K562 (cell line): ENCODE data around the gene PRKCQ. TPM values are rescaled to one million over a fixed set of nuclear protein-coding genes. Genes with fewer than 3 reads are reported as not detected.
A peak's percentile ranks its signal among the peaks of the same experiment; 100 is the strongest.

ENCODE experiments used
- ATAC-seq: fragments of 200-7000 bp; cut with Tn5 transposase; 3 replicates; pipeline ENCODE4 v1.9.1; 2020; ENCODE audit warnings: moderate library complexity
- BruUV-seq: library from RNA; stranded (reverse); fragments of 400-500 nt; replicated peaks from 2 replicates; lab custom pipeline; 2021; lab: Mats Ljungman, UMichigan
- CTCF ChIA-PET: fragments of 300-600 bp; formaldehyde crosslinking; extraction: SDS; loops from one replicate; lab custom pipeline; 2021; ENCODE audit warnings: low intra/inter-chr PET ratio; lab: Yijun Ruan, JAX
- POLR2A ChIA-PET: fragments of 300-600, 350-650 bp; sonication (Branson Sonifier 250); formaldehyde crosslinking; extraction: SDS; loops from one replicate; lab custom pipeline; 2021; ENCODE audit warnings: antibody characterized with exemption, inconsistent platforms; lab: Yijun Ruan, JAX
- DNase-seq, 4 experiments: peaks; one replicate each; pipeline versions ENCODE4 v3.0.0 to v3.0.0-alpha.2; 2011 to 2018; ENCODE audit warnings: low spot score in 3 of 4, mixed read lengths in 3 of 4; ENCODE audit errors: extremely low read depth in 1 of 4
- FAIRE-seq: peaks from 2 replicates; lab custom pipeline; 2011; peaks lifted over from hg19 to GRCh38; lab: Jason Lieb, UNC
- H2AFZ ChIP-seq: 2 replicates; pipeline ENCODE4 v1.6.0; 2011; ENCODE audit warnings: low read depth, low read length, control low read depth, inconsistent platforms
- H3K27ac ChIP-seq: fragments of 200-600 bp; 3 replicates; pipeline ENCODE4 v1.8.0; 2011; ENCODE audit warnings: low read depth, mild to moderate bottlenecking, control low read depth, inconsistent platforms, low read length, moderate library complexity, mixed read lengths; ENCODE audit errors: extremely low read depth
- H3K27me3 ChIP-seq, 2 experiments: fragments of 300-600 bp in 1 of 2; 2 replicates in 1 of 2; 3 replicates in 1 of 2; pipeline versions ENCODE4 v1.6.0 to v1.8.0; 2011; ENCODE audit warnings: inconsistent platforms in 2 of 2, low read length in 2 of 2, mild to moderate bottlenecking in 1 of 2, mixed read lengths in 1 of 2, moderate library complexity in 1 of 2; ENCODE audit not compliant: control insufficient read depth in 2 of 2, insufficient read depth in 2 of 2
- H3K36me3 ChIP-seq: fragments of 300-600 bp; 3 replicates; pipeline ENCODE4 v1.8.0; 2011; ENCODE audit warnings: mild to moderate bottlenecking, low read length, inconsistent platforms; ENCODE audit not compliant: control insufficient read depth, insufficient read depth
- H3K4me1 ChIP-seq, 2 experiments: fragments of 200-600 bp in 1 of 2; replicated peaks in 1 of 2; 2 replicates in 1 of 2; 3 replicates in 1 of 2; pipeline versions ENCODE4 v1.5.1 to v1.8.0; 2011; ENCODE audit warnings: inconsistent platforms in 2 of 2, low read length in 2 of 2, mild to moderate bottlenecking in 1 of 2, mixed read lengths in 1 of 2, moderate library complexity in 1 of 2; ENCODE audit not compliant: control insufficient read depth in 2 of 2, insufficient read depth in 2 of 2
- H3K4me2 ChIP-seq: 2 replicates; pipeline ENCODE4 v1.6.1; 2011; ENCODE audit warnings: low read length, control low read depth, inconsistent platforms, mixed read lengths; ENCODE audit not compliant: insufficient read depth
- H3K4me3 ChIP-seq: fragments of 200-600 bp; sonication (generic), shearing (Covaris generic); 2 replicates; pipeline ENCODE4 v1.5.1; 2016; ENCODE audit warnings: control low read depth, inconsistent platforms
- H3K79me2 ChIP-seq: fragments of 200-600 bp; 3 replicates; pipeline ENCODE4 v1.8.0; 2011; ENCODE audit warnings: low read length, inconsistent platforms; ENCODE audit not compliant: control insufficient read depth, insufficient read depth
- H3K9ac ChIP-seq, 2 experiments: 2 replicates each; pipeline versions ENCODE4 v1.6.0 to v1.6.1; 2011; ENCODE audit warnings: low read depth in 2 of 2, low read length in 2 of 2, control low read depth in 1 of 2, inconsistent platforms in 1 of 2, mild to moderate bottlenecking in 1 of 2, mixed read lengths in 1 of 2; ENCODE audit not compliant: insufficient read depth in 1 of 2
- H3K9me1 ChIP-seq: one replicate; pipeline ENCODE4 v1.6.0; 2011; ENCODE audit warnings: inconsistent platforms, mild to moderate bottlenecking, low read length, moderate library complexity; ENCODE audit not compliant: control insufficient read depth, insufficient read depth
- H3K9me3 ChIP-seq: replicated peaks from 2 replicates; pipeline ENCODE4 v1.5.1; 2011; ENCODE audit warnings: low read depth, low read length, inconsistent platforms; ENCODE audit not compliant: control insufficient read depth, insufficient read depth
- H4K20me1 ChIP-seq: replicated peaks from 2 replicates; pipeline ENCODE4 v1.6.1; 2011; ENCODE audit warnings: low read length, inconsistent platforms, mixed read lengths; ENCODE audit not compliant: control insufficient read depth, insufficient read depth
- ARID3B ChIP-seq: fragments of 250-450 bp; sonication (Bioruptor Pico); IDR thresholded peaks from 2 replicates; pipeline ENCODE4 v1.4.0; 2020; ENCODE audit warnings: borderline replicate concordance
- BCOR ChIP-seq: fragments of 450-650 bp; IDR thresholded peaks from 2 replicates; pipeline ENCODE4 v1.6.1; 2016
- HDAC1 ChIP-seq, 2 experiments: fragments of 450-650 bp; IDR thresholded peaks; 2 replicates each; pipeline ENCODE4 v1.6.1; 2016 to 2017; ENCODE audit warnings: inconsistent platforms in 1 of 2, mild to moderate bottlenecking in 1 of 2, moderate library complexity in 1 of 2
- HMG20A ChIP-seq: fragments of 450-650 bp; formaldehyde crosslinking; conservative IDR thresholded peaks from 2 replicates; pipeline ENCODE4 v1.4.0; 2020; ENCODE audit warnings: mild to moderate bottlenecking, mixed read lengths
- HNRNPK ChIP-seq: fragments of 200-400 bp; formaldehyde crosslinking; IDR thresholded peaks from one replicate; pipeline ENCODE4 v1.6.1; 2018; ENCODE audit warnings: mild to moderate bottlenecking, low read depth, low read length; ENCODE audit not compliant: poor library complexity, severe bottlenecking
- KAT7 ChIP-seq: sonication (generic); formaldehyde crosslinking; IDR thresholded peaks from 2 replicates; pipeline ENCODE4 v1.8.0; 2022; ENCODE audit warnings: missing genetic modification reagents, mild to moderate bottlenecking, borderline replicate concordance
- KDM1A ChIP-seq, 2 experiments: fragments of 450-650 bp; IDR thresholded peaks; 2 replicates each; pipeline ENCODE4 v1.6.1; 2016; ENCODE audit warnings: mild to moderate bottlenecking in 2 of 2
- MCM7 ChIP-seq, 2 experiments: fragments of 450-650 bp; IDR thresholded peaks; 2 replicates each; pipeline ENCODE4 v1.6.1; 2016 to 2018
- MIER1 ChIP-seq: fragments of 450-650 bp; IDR thresholded peaks from 2 replicates; pipeline ENCODE4 v1.6.1; 2016; ENCODE audit warnings: antibody characterized with exemption, mild to moderate bottlenecking, low read depth
- MXI1 ChIP-seq: IDR thresholded peaks from 2 replicates; pipeline ENCODE4 v1.6.1; 2011; ENCODE audit warnings: low read depth, mild to moderate bottlenecking, improper control_type of control experiment, low read length
- NCOA2 ChIP-seq, 2 experiments: fragments of 450-650 bp; IDR thresholded peaks; 2 replicates each; pipeline ENCODE4 v1.6.1; 2018; ENCODE audit warnings: mild to moderate bottlenecking in 2 of 2, moderate library complexity in 1 of 2; ENCODE audit not compliant: partially characterized antibody in 2 of 2
- NR2C1 ChIP-seq, 2 experiments: fragments of 450-650 bp; IDR thresholded peaks; 2 replicates each; pipeline ENCODE4 v1.6.1; 2017; ENCODE audit warnings: mild to moderate bottlenecking in 2 of 2, antibody characterized with exemption in 1 of 2, inconsistent platforms in 1 of 2, missing compliant biosample characterization in 1 of 2, missing genetic modification characterization in 1 of 2
- RBM25 ChIP-seq: fragments of 200-400 bp; formaldehyde crosslinking; IDR thresholded peaks from 2 replicates; pipeline ENCODE4 v1.6.1; 2018; ENCODE audit warnings: low read length, low read depth, moderate library complexity; ENCODE audit not compliant: severe bottlenecking
- TAL1 ChIP-seq: fragments of 450-650 bp; IDR thresholded peaks from 2 replicates; pipeline ENCODE4 v1.6.1; 2016; ENCODE audit warnings: mild to moderate bottlenecking
- TCFL5 ChIP-seq: fragments of 250-450 bp; sonication (Bioruptor Pico); conservative IDR thresholded peaks from 2 replicates; pipeline ENCODE4 v1.6.1; 2021; ENCODE audit warnings: mild to moderate bottlenecking, moderate library complexity, matching md5 sums
- ZNF146 ChIP-seq: IDR thresholded peaks from one replicate; pipeline ENCODE4 v1.6.1; 2018; ENCODE audit warnings: missing compliant biosample characterization; ENCODE audit not compliant: unreplicated experiment
- ZNF384 ChIP-seq: IDR thresholded peaks from 2 replicates; pipeline ENCODE4 v1.6.1; 2012; ENCODE audit warnings: low read depth, low read length, improper control_type of control experiment
- ZNF644 ChIP-seq: fragments of 200-800 bp; sonication (Bioruptor generic); IDR thresholded peaks from 2 replicates; pipeline ENCODE4 v1.6.1; 2016; ENCODE audit warnings: low read depth, missing genetic modification characterization, missing compliant biosample characterization
- ZNF830 ChIP-seq: fragments of 250-450 bp; sonication (Bioruptor Pico); IDR thresholded peaks from 2 replicates; pipeline ENCODE4 v1.5.0; 2021; ENCODE audit warnings: mild to moderate bottlenecking
- in situ Hi-C: fragments of 300-500 bp; cut with MboI; formaldehyde crosslinking; loops from 4 replicates; pipeline ENCODE4 v1.15.0; 2018; ENCODE audit warnings: inconsistent platforms, mixed read lengths
- intact Hi-C: fragments of 100-400 bp; cut with micrococcal nuclease; formaldehyde crosslinking; loops from 2 replicates; pipeline ENCODE4 v1.14.2; 2022
- polyA plus RNA-seq, 8 experiments: library from polyadenylated mRNA; depleted of rRNA in 4 of 8; stranded (reverse) in 5 of 8; unstranded in 3 of 8; fragments of >200 nt; fragmentation: Nextera tagmentation in 2 of 8; fragmentation: Illumina TruSeq in 1 of 8; extraction: Ambion mirVana in 2 of 8; extraction: Trizol in 1 of 8; gene quantifications; 2 replicates each; pipeline versions ENCODE4 v1.2.1 to v1.2.3, GENCODE V29; 2011 to 2014; ENCODE audit warnings: inconsistent platforms in 1 of 8, missing spikeins in 1 of 8
- total RNA-seq, 7 experiments: library from RNA; depleted of rRNA in 6 of 7; stranded (reverse); fragments of >200 nt in 6 of 7; fragmentation: Illumina TruSeq in 2 of 7; extraction: Trizol in 2 of 7; gene quantifications; 2 replicates each; pipeline versions ENCODE4 v1.2.1 to v1.2.3, GENCODE V29; 2011 to 2021; ENCODE audit warnings: low replicate concordance in 1 of 7

The PRKCQ gene
- total and polyA plus RNA-seq, 9 of the 15 experiments (the other 6 are each of a cell fraction or from before 2014, with no cell fraction given) = 4.4 to 23.3 (median 14.6) TPM

GRCh38 chr10:6469661-6470060, 110.4 kb downstream of the PRKCQ start:
- Histone ChIP-seq H3K9me3 (no peaks in the 10 kb centered on the region), H3K4me1 (peaks cover 12 to 38% of the 10 kb centered on the region in 2 experiments), H3K36me3 (no peaks in the 10 kb centered on the region; the same call in 1 of the 3 replicates), H3K27me3 (no peaks in the 10 kb centered on the region), H3K27ac (no peak overlapping the region), H3K4me3 (no peak overlapping the region), H3K79me2 (no peaks in the 10 kb centered on the region), H3K9me1 (no peaks in the 10 kb centered on the region), H3K9ac (no peak overlapping the region), H4K20me1 (no peaks in the 10 kb centered on the region), H2AFZ (no peak overlapping the region), H3K4me2 (no peak overlapping the region)
- FAIRE-seq (no peak), DNase-seq (no peak), ATAC-seq (no peak)
- ChIA-PET CTCF (no interaction called here), POLR2A (no interaction called here)
- in situ Hi-C loops (no loop called here), intact Hi-C loops (loop anchor here (5.0 kb wide), 1 partner anchor 113 kb away; the partner anchor contains the start of gene PRKCQ)
- BruUV-seq = no TSS peak
- TF ChIP-seq ZNF384 (no peak), HDAC1 (IDR thresholded peaks at IDR 0.05) (no peak), ZNF146 (peak; percentile 91), ARID3B (no peak), KDM1A (IDR thresholded peaks at IDR 0.05) (0 out of 4 replicates have a peak, but pooled peaks of 1 of the 2 experiments have one; percentile 24), ZNF830 (CRISPR knock-in tag) (no peak), ZNF644 (tag) (no peak), RBM25 (peak; percentile 81), MXI1 (no peak), MIER1 (no peak), HMG20A (CRISPR knock-in tag) (no peak), MCM7 (IDR thresholded peaks at IDR 0.05) (no peak), KAT7 (CRISPR knock-in tag) (no peak), BCOR (peak; percentile 35; the same call in 1 of the 2 replicates), NCOA2 (IDR thresholded peaks at IDR 0.05; ENCODE audit: partially characterized antibody in 2 of 2) (no peak), HNRNPK (no peak), TCFL5 (CRISPR knock-in tag) (no peak), TAL1 (no peak), NR2C1 (IDR thresholded peaks at IDR 0.05) (no peak), NR2C1 (tag; IDR thresholded peaks at IDR 0.05) (no peak)
